WTC11 (cell line): ENCODE results near the gene TMEM184A.

ENCODE experiments used
- CREB1 ChIP-seq: sonication (generic); formaldehyde crosslinking; IDR thresholded peaks from 2 replicates; pipeline ENCODE4 v1.8.0; 2023; ENCODE audit warnings: mild to moderate bottlenecking, missing genetic modification reagents
- JUN ChIP-seq: sonication (generic); formaldehyde crosslinking; IDR thresholded peaks from 2 replicates; pipeline ENCODE4 v1.8.0; 2023; ENCODE audit warnings: mild to moderate bottlenecking, missing genetic modification reagents
- NFYB ChIP-seq: sonication (generic); formaldehyde crosslinking; conservative IDR thresholded peaks from 2 replicates; pipeline ENCODE4 v1.8.0; 2022; ENCODE audit warnings: low read depth, missing genetic modification reagents
- USF1 ChIP-seq: sonication (generic); formaldehyde crosslinking; IDR thresholded peaks from 2 replicates; pipeline ENCODE4 v1.8.0; 2022; ENCODE audit warnings: mild to moderate bottlenecking, missing genetic modification reagents
- ZBTB21 ChIP-seq: sonication (generic); formaldehyde crosslinking; IDR thresholded peaks from 2 replicates; pipeline ENCODE4 v1.8.1; 2023; ENCODE audit warnings: mild to moderate bottlenecking, missing genetic modification reagents, borderline replicate concordance
- ZNF138 ChIP-seq: sonication (generic); formaldehyde crosslinking; conservative IDR thresholded peaks from 2 replicates; pipeline ENCODE4 v1.8.1; 2022; ENCODE audit warnings: mild to moderate bottlenecking, moderate library complexity, missing genetic modification reagents
- TF ChIP-seq, protein P1 (sequence below): fragments of 200-600 bp; IDR thresholded peaks from 2 replicates; pipeline ENCODE4 v1.8.0; 2022; ENCODE audit warnings: antibody characterized with exemption
- TF ChIP-seq, protein P2 (sequence below): sonication (generic); formaldehyde crosslinking; IDR thresholded peaks from 2 replicates; pipeline ENCODE4 v1.8.0; 2022; ENCODE audit warnings: missing genetic modification reagents
- TF ChIP-seq, protein P3 (sequence below): sonication (generic); formaldehyde crosslinking; conservative IDR thresholded peaks from 2 replicates; pipeline ENCODE4 v1.8.1; 2022; ENCODE audit warnings: mild to moderate bottlenecking, missing genetic modification reagents

DNA sequence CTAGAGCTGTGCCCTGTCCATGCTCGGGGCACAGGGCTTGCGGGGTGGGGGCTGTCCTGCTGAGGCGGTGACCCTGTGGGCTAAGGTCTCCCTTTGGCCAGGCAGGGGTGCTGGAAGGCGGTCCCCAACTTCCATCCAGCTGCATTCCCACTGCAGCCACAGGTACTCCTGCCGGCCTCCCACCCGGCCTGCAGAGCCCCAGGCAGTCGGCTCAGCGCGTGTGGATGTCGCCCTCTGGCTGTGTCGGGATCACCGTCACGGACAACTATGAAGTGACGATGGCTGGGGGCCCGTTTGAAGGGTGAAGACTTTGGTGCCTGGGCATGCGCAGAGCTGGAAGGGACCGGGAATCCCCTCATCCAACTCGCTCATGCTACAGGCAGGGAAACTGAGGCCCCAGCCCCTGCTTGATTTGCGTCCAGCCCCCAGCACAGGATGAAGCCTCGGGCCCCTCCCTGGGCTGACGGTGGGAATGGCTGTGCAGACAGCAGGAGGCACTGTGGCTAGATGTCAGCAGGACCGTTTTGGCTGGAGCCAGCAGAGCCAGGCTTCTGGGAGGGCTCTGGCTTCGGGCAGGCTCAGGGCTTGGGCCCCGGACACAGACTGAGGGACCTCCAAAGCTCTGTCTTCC lies 2.3 kb upstream of the TMEM184A start:
- TF ChIP-seq ZBTB21 (CRISPR knock-in tag) = no peak
- TF ChIP-seq, protein P1, sequence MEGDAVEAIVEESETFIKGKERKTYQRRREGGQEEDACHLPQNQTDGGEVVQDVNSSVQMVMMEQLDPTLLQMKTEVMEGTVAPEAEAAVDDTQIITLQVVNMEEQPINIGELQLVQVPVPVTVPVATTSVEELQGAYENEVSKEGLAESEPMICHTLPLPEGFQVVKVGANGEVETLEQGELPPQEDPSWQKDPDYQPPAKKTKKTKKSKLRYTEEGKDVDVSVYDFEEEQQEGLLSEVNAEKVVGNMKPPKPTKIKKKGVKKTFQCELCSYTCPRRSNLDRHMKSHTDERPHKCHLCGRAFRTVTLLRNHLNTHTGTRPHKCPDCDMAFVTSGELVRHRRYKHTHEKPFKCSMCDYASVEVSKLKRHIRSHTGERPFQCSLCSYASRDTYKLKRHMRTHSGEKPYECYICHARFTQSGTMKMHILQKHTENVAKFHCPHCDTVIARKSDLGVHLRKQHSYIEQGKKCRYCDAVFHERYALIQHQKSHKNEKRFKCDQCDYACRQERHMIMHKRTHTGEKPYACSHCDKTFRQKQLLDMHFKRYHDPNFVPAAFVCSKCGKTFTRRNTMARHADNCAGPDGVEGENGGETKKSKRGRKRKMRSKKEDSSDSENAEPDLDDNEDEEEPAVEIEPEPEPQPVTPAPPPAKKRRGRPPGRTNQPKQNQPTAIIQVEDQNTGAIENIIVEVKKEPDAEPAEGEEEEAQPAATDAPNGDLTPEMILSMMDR = no peak
- TF ChIP-seq, protein P2, sequence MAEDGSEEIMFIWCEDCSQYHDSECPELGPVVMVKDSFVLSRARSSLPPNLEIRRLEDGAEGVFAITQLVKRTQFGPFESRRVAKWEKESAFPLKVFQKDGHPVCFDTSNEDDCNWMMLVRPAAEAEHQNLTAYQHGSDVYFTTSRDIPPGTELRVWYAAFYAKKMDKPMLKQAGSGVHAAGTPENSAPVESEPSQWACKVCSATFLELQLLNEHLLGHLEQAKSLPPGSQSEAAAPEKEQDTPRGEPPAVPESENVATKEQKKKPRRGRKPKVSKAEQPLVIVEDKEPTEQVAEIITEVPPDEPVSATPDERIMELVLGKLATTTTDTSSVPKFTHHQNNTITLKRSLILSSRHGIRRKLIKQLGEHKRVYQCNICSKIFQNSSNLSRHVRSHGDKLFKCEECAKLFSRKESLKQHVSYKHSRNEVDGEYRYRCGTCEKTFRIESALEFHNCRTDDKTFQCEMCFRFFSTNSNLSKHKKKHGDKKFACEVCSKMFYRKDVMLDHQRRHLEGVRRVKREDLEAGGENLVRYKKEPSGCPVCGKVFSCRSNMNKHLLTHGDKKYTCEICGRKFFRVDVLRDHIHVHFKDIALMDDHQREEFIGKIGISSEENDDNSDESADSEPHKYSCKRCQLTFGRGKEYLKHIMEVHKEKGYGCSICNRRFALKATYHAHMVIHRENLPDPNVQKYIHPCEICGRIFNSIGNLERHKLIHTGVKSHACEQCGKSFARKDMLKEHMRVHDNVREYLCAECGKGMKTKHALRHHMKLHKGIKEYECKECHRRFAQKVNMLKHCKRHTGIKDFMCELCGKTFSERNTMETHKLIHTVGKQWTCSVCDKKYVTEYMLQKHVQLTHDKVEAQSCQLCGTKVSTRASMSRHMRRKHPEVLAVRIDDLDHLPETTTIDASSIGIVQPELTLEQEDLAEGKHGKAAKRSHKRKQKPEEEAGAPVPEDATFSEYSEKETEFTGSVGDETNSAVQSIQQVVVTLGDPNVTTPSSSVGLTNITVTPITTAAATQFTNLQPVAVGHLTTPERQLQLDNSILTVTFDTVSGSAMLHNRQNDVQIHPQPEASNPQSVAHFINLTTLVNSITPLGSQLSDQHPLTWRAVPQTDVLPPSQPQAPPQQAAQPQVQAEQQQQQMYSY (CRISPR knock-in tag) = no peak
- TF ChIP-seq, protein P3, sequence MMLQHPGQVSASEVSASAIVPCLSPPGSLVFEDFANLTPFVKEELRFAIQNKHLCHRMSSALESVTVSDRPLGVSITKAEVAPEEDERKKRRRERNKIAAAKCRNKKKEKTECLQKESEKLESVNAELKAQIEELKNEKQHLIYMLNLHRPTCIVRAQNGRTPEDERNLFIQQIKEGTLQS (CRISPR knock-in tag) = no peak
- no peak for TF ChIP-seq USF1 (CRISPR knock-in tag)
- no peak for TF ChIP-seq NFYB (CRISPR knock-in tag)
- no peak for TF ChIP-seq ZNF138 (CRISPR knock-in tag)
- no peak for TF ChIP-seq CREB1 (CRISPR knock-in tag)
- TF ChIP-seq JUN (CRISPR knock-in tag) = no peak
